ENCODE results near the gene DNAH8.
"Not testable (repeated sequence)": the region's sequence is repeated elsewhere in the genome, so short reads cannot be mapped to it uniquely, and the experiment has no call there.

DNAH8 gene

DNA sequence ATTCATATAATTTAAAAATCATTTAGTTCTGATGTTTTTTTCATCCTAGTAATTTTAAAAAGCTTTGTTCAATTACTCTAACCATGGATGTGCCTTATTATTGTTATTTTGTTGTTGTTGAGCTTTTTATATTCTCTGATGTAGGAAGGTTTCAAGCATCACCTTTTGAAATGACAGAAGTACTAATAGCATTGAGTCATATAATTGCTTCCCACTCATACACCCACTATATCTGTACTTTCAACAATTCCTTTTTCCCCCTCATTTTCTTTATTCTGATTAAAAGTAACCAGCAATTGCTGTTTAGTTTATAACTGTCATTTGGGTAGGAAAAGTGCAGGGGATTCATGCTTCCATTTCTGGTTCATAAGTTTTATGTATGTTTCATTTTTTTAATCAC, 38.6 kb downstream of the DNAH8 start:
- no peak for DNase-seq

GRCh38 chr6:38755207-38755606, 40.1 kb downstream of the DNAH8 start:
- no peak for DNase-seq

GRCh38 chr6:38755874-38756273, 40.8 kb downstream of the DNAH8 start:
- no peak for DNase-seq

- no peak for DNase-seq
Observed at GRCh38 chr6:38760097-38760496, 45.0 kb downstream of the DNAH8 start.

- no peak for DNase-seq
Observed at GRCh38 chr6:38762848-38763247, 47.7 kb downstream of the DNAH8 start.

DNA sequence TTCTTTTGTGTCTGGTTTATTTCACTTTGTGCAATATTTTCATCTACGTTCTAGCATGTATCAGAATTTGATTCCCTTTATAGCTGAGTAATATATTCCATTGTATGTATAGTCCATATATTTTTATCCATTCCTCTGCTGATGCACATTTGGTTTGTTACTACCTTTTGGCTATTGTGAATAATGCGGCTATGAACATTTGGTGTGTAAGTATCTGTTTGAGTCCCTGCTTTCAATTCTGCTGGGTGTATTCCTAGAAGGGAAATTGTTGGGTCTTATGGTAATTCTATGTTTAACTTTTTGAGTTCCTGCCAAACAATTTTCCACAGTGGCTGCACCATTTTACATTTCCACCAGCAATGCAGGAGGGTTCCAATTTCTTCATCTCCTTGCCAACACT, 52.4 kb downstream of the DNAH8 start:
- no peak for DNase-seq

DNA sequence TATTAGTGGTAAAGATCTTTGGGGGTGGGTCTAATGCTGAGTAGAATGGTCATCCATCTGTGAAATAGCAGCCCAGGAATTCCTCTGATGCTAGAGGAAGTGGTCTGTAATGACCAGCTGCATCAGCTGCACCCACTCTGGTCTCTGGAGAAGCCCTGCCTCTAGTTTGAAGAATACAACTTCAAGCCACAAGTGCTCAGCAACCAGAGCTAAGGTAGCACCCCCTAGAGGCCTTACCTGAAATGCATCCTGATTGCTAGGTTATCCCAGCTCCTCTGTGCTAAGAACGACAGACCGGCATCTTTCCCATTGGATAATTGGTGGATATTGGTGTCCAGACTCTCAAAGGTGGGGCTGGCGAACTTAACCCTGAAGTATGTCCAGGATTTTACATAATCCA, 58.2 kb downstream of the DNAH8 start:
- DNase-seq, result no peak

DNA sequence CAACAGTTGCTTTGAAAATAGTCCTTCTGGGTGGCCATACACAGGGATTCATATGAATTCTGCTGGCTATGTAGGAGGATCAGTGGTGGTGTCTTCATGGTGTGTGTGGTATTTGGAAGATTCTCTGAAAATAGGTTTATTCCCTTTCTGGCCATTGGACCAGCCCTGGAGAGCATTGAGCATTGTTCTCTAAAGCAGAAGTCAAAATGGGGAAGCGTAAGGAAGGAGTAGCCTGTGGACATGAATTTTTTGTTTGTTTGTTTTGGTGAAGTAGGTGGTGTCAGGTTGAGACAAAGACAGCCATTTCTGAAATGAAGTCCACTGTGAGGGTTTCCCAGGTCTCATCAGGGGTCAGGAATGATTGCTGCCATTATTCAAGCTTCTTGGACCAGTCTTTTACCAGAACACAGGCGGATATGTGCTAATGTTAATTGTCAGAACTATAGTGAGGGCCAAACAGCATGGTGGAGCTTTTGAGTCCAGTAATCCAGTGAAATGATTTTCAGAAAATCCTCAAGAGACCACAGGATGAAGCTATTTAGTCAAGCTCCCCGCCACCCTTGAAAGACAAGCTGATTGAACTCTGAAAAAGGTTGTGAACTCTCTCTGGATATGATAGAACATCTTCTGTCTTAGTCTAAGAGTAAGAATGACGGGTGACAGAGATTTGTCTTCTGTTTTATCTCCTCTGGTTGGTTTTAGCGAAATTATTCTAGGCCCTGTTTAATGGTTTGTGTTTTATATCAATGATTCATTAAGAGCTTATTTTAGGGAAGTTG, 60.0 kb downstream of the DNAH8 start:
- no peak for DNase-seq

GRCh38 chr6:38775870-38776269, 60.8 kb downstream of the DNAH8 start:
- no peak for DNase-seq

DNA sequence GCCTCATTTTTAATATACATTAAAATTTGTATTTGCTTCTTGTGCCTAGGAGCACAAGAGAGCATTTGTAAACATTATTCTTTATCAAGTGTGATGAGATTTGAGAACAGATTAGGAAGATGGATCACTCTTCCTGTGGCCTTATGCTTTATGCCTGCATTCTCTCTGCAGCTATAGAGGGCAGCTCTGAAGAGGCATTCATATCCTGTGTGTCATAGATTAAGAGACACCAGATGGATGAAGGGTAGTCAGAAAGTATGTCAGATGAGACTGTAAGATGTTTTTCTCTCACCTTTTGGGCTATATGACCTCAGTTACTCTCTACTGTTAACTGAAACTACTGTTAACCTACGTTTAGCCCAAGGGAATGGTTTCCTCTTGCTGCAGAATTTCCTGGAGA, 61.4 kb downstream of the DNAH8 start:
- DNase-seq, result no peak

DNA sequence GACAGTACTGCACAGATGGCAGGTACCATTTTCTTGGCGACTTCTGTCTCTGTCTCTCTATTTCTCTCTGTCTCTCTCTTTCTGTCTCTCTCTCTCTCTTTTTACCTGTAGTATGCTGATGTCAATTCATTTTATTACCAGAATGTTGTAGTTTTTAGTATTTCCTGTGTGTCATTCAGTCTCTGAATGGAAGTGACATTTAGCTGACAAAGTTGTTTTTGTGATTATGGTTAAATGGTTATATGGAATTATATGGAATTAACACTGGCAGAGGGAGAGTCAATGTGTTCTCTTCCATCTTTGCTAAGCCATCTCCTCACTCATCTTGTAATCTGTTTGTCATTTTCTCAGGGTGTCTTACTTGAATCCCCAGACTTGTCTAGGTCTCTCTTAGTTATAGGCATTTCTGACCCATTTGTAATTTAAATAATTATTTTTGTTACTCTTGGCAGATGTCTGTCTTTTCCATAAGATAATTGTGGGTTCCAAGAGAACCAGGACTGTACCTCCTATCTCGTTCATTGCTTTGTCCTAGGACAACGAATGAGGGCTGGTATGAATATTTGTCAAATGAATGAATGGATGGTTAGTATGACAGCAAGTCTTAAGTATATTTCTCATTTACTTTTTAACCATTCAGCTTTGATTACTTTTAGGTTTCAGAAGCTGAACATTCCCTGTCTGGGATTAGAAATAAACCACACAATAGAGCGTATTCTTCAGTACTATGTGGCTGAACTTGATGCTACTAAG, 64.4 kb downstream of the DNAH8 start:
- DNase-seq, result no peak

DNA sequence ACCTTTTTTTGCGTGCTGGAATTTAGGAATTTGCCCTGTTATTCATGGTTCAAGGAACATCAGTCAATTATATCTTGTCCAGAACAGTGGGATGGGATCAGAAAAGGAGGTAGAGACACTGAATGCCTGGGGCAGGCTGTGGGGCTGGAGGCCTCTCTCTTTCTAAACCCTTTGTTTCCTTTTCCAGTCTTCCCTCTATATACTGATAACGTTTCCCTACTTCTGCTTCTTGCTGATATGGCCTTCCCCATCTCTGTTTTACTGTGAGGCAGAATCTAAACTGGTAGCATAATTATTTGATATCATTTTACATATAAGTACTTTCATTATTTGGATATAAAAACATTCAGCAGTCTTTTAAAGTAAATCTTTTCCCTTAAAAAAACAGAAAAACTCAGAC, 67.5 kb downstream of the DNAH8 start:
- no peak for DNase-seq

DNA sequence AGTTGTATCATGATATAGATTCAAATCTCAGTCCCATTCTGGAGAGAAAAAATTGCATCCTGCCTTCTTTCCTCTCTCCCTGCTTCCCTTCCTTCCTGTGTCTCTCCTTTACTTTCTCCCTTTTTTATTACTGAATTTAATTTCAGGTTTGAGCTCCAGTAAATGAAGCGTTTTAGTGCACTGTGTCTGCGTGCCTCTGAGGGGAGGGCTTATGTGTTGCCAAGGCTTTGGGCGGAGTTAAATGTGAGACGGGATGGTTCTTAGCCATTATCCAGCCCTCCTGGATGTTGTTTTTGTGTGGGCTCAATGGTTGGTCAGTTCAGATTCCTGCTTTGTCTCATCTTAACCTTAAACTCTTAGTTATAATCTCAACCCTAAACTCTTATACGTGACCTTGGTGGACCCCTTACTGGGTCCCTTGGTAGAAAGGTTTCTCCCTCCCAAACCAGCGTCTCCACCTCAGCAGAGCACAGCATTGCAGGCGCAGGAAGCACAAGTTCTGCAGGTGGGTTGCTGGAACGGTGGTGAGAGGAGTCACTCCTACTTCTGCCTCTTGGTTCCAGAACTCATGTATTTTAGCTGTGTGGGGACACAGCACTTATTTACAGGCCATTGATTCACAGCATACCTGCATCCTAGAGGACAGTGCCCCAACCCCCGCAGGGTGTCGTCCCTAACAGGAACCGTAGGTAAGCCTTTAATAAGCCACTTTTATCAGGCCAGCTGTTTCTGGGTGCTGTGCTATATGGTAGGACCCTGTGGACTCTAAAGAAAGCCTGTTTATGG, 68.5 kb downstream of the DNAH8 start:
- DNase-seq, result no peak

GRCh38 chr6:38784506-38785235, 69.6 kb downstream of the DNAH8 start:
- no peak for DNase-seq

DNA sequence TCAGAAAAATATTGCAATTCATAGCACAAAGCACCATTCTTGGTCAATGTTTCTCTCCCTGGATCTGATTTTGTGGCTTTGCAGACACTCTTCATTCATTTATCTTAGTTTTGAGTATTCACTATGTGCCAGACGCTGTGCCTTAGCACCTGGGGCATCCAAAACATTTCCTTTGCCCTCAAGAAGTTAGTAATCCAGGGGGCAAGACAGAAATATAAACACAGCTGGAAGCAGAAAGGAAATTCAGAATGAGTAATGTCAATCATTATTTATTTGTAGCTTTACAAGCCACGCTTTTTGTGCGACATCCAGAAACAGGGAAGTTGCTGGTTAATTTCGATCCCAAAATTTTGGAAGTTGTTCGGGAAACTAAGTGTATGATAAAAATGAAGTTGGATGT, 71.4 kb downstream of the DNAH8 start:
- no peak for DNase-seq

- no peak for DNase-seq
Observed at GRCh38 chr6:38789256-38789655, 74.1 kb downstream of the DNAH8 start.

- DNase-seq, result no peak
Observed at GRCh38 chr6:38792356-38792755, 77.2 kb downstream of the DNAH8 start.

GRCh38 chr6:38794682-38795081, 79.6 kb downstream of the DNAH8 start:
- DNase-seq, result no peak

- DNase-seq, result no peak
Observed at GRCh38 chr6:38796006-38796405, 80.9 kb downstream of the DNAH8 start.

- DNase-seq, result not testable (repeated sequence)
Observed at GRCh38 chr6:38796437-38796836, 81.3 kb downstream of the DNAH8 start.

DNA sequence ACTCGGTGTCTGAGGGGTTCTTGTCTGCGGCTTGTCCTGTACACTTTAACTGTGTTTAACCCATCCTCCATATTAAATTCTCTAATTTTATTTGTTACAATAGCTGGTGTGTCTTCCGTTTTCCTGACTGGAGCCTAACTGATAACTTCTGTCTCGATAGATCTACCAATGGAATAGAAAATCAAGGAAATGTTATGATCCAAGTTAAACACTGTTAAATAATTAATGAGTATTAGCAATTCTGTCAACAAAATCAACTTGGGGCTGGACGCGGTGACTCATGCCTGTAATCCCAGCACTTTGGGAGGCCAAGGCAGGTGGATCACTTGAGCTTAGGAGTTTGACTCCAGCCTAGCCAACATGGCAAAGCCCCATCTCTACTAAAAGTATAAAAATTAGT, 81.7 kb downstream of the DNAH8 start:
- DNase-seq, result no peak

- DNase-seq, result no peak
Observed at GRCh38 chr6:38797391-38797790, 82.3 kb downstream of the DNAH8 start.

Measured in CD4-positive, alpha-beta T cell treated with Interferon alpha-2 for 1 hour (primary cell).